Measurements from ENCODE around the gene DNAJA3. TPM values are rescaled to one million over a fixed set of nuclear protein-coding genes. Genes with fewer than 3 reads are reported as not detected.

Gene DNAJA3
- total RNA-seq, 1 donor from 2014 or later: 27.3 TPM

DNA sequence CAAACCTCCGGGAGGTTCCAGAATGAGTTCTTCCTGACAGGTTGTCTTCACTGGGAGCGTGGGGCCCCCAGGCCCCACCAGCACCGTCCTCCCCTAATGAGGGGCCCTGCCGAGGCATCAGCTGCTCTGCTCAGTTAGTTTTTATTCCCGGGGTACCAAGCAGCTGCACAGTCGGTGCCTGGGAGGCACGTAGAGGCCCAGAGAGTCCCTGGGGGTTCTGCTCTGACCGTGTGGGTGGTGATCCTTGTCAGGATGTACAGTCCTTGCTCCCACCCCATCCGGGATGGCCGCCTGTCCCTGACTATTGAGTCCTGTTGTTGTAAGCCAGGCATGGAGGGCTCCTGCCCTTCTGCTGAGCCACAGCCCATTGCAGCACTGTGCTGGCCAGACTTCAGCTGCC, 30.3 kb downstream of the DNAJA3 start:
- H3K27me3 ChIP-seq: no peaks in the 10 kb centered on the region
- H3K9me3 ChIP-seq (ENCODE audit: low read depth): no peaks in the 10 kb centered on the region
- TF ChIP-seq, protein P1, sequence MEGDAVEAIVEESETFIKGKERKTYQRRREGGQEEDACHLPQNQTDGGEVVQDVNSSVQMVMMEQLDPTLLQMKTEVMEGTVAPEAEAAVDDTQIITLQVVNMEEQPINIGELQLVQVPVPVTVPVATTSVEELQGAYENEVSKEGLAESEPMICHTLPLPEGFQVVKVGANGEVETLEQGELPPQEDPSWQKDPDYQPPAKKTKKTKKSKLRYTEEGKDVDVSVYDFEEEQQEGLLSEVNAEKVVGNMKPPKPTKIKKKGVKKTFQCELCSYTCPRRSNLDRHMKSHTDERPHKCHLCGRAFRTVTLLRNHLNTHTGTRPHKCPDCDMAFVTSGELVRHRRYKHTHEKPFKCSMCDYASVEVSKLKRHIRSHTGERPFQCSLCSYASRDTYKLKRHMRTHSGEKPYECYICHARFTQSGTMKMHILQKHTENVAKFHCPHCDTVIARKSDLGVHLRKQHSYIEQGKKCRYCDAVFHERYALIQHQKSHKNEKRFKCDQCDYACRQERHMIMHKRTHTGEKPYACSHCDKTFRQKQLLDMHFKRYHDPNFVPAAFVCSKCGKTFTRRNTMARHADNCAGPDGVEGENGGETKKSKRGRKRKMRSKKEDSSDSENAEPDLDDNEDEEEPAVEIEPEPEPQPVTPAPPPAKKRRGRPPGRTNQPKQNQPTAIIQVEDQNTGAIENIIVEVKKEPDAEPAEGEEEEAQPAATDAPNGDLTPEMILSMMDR (IDR thresholded peaks at IDR 0.05): no peak
- TF ChIP-seq EZH2 (IDR thresholded peaks at IDR 0.05): no peak
- no peak for TF ChIP-seq EZH2phosphoT487 (IDR thresholded peaks at IDR 0.05)
- no peak overlapping the region for H3K9ac ChIP-seq
- Mint-ChIP-seq H3K27me3 (ENCODE audit: insufficient read depth, low read depth) (no peaks in the 10 kb centered on the region), H3K4me3 (no peak overlapping the region), H3K4me1 (peaks cover 2% of the 10 kb centered on the region), H3K27ac (no peak overlapping the region), H3K36me3 (peaks cover 9% of the 10 kb centered on the region), H3K9me3 (no peaks in the 10 kb centered on the region)
- peaks cover 9% of the 10 kb centered on the region for H3F3A ChIP-seq (ENCODE audit: low read depth)
- H3K4me3 ChIP-seq: no peak overlapping the region
- peaks cover 1% of the 10 kb centered on the region for H3K4me1 ChIP-seq
- no peak overlapping the region for H3K4me2 ChIP-seq
- peaks cover 18% of the 10 kb centered on the region for H4K20me1 ChIP-seq (ENCODE audit: low read depth)
- no peaks in the 10 kb centered on the region for H3K79me2 ChIP-seq (ENCODE audit: low read depth)
- no peak overlapping the region for H3K27ac ChIP-seq
- H3K36me3 ChIP-seq: no peaks in the 10 kb centered on the region
- H2AFZ ChIP-seq (replicated peaks): no peak overlapping the region
- no peak for DNase-seq (ENCODE audit: low spot score)

DNA sequence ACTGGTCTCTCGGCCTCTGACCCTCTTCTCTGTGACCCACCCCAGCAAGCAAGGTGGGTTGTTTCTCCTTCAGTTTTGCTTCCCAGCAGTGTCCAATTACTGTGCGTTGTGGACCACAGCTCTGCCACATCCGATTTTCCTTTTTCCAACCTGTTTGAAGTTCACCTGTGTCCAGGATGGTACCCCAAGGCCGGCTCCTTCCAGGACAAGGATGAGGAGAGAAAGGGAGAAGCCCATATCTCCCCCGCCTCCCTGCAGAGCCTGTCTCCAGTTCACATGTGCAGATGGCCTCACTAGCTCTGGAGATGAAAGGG, 35.2 kb downstream of the DNAJA3 start:
- Histone ChIP-seq H3F3A (ENCODE audit: low read depth) (peaks cover 18% of the 10 kb centered on the region), H3K36me3 (no peaks in the 10 kb centered on the region), H3K4me2 (no peak overlapping the region), H3K9ac (no peak overlapping the region), H3K4me1 (peaks cover 6% of the 10 kb centered on the region), H3K27me3 (no peaks in the 10 kb centered on the region), H4K20me1 (ENCODE audit: low read depth) (peaks cover 7% of the 10 kb centered on the region), H3K4me3 (no peak overlapping the region), H3K79me2 (ENCODE audit: low read depth) (no peaks in the 10 kb centered on the region), H3K27ac (peak overlapping the region; percentile 46), H2AFZ (replicated peaks) (no peak overlapping the region), H3K9me3 (ENCODE audit: low read depth) (no peaks in the 10 kb centered on the region)
- Mint-ChIP-seq H3K27me3 (ENCODE audit: insufficient read depth, low read depth) (peaks cover 2% of the 10 kb centered on the region), H3K4me1 (peaks cover 12% of the 10 kb centered on the region), H3K4me3 (no peak overlapping the region), H3K9me3 (no peaks in the 10 kb centered on the region), H3K36me3 (peaks cover 8% of the 10 kb centered on the region), H3K27ac (no peak overlapping the region)
- no peak for DNase-seq (ENCODE audit: low spot score)
- TF ChIP-seq, protein P1 (IDR thresholded peaks at IDR 0.05): no peak
- TF ChIP-seq EZH2phosphoT487 (IDR thresholded peaks at IDR 0.05) (no peak), EZH2 (IDR thresholded peaks at IDR 0.05) (no peak)

DNA sequence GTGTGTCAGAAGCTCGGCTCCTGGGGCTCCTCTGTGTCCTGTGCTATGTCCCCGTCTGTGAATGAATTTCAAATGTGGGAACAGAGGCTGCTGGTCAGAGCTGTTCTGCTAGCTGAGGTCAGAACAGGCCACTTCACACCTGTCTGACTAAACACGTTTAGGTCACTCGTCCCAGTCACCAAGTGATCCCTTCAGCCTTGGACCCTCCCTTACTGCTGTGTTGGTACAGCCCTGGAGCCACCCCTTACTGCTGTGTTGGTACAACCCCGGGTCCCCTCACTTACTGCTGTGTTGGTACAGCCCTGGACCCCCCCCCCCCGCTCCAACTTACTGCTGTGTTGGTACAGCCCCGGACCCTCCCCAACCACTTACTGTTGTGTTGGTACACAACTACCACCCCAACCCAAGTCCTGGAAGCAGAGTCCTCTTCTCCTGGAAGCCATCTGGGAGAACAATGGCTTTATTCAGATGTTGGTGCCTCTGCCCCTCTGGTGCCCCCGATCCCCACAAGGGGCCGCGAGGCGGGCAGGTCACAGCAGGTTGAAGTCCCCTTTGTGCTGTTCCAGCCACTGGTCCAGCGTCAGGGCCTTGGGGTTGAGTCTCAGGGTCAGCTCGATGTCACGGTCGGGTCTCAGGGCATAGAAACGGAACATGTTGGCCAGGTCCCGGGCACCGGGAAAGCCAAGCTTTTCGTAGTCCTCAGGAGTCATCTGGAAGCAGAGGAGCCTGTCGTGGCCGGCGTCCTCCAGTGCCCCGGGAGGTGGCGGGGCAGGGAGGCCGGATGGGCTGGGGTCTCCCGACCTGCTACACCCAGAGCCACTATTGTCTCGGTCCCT, 35.8 kb downstream of the DNAJA3 start:
- no peaks in the 10 kb centered on the region for H3K27me3 ChIP-seq
- H3K4me1 ChIP-seq: peaks cover 6% of the 10 kb centered on the region
- peak; percentile 51 for DNase-seq (ENCODE audit: low spot score)
- no peaks in the 10 kb centered on the region for H3K9me3 ChIP-seq (ENCODE audit: low read depth)
- Mint-ChIP-seq H3K27me3 (ENCODE audit: insufficient read depth, low read depth) (peaks cover 2% of the 10 kb centered on the region), H3K27ac (no peak overlapping the region), H3K36me3 (peaks cover 8% of the 10 kb centered on the region), H3K4me3 (no peak overlapping the region), H3K9me3 (no peaks in the 10 kb centered on the region), H3K4me1 (peaks cover 12% of the 10 kb centered on the region)
- H3K36me3 ChIP-seq: no peaks in the 10 kb centered on the region
- H3K27ac ChIP-seq: peak overlapping the region; percentile 46
- no peak overlapping the region for H2AFZ ChIP-seq (replicated peaks)
- H4K20me1 ChIP-seq (ENCODE audit: low read depth): peaks cover 7% of the 10 kb centered on the region
- TF ChIP-seq EZH2phosphoT487 (IDR thresholded peaks at IDR 0.05): no peak
- no peak for TF ChIP-seq EZH2 (IDR thresholded peaks at IDR 0.05)
- TF ChIP-seq, protein P1 (IDR thresholded peaks at IDR 0.05): no peak
- no peak overlapping the region for H3K9ac ChIP-seq
- H3K4me3 ChIP-seq: no peak overlapping the region
- H3K4me2 ChIP-seq: no peak overlapping the region
- peaks cover 18% of the 10 kb centered on the region for H3F3A ChIP-seq (ENCODE audit: low read depth)
- no peaks in the 10 kb centered on the region for H3K79me2 ChIP-seq (ENCODE audit: low read depth)
